Cardiac fibroblast (primary cell): ENCODE results near the gene FAM43A.
A peak's percentile ranks its signal among the peaks of the same experiment; 100 is the strongest.

Experiments used
- DNase-seq, 2 donors: peaks; one replicate each; pipeline versions ENCODE4 v3.0.0 to v3.0.0-alpha.2; 2010; ENCODE audit warnings: low read depth in 2 of 2
- H3K4me3 ChIP-seq, 2 donors: replicated peaks in 1 of 2; 1 replicate in 1 of 2; 2 replicates in 1 of 2; pipeline ENCODE4 v1.5.1; 2011; ENCODE audit warnings: low read depth in 2 of 2, low read length in 2 of 2, mild to moderate bottlenecking in 2 of 2, moderate library complexity in 1 of 2
- CTCF ChIP-seq: IDR thresholded peaks from one replicate; pipeline ENCODE4 v1.5.1; 2011; ENCODE audit warnings: low read depth, mild to moderate bottlenecking, low read length, inconsistent platforms

FAM43A gene

GRCh38 chr3:194675081-194675640 lies 10.5 kb upstream of the FAM43A start:
- TF ChIP-seq CTCF: no peak
- no peak overlapping the region for H3K4me3 ChIP-seq
- peak in 1 of 2 donors; percentile 17 for DNase-seq

GRCh38 chr3:194675680-194676079 lies 10.0 kb upstream of the FAM43A start:
- no peak overlapping the region for H3K4me3 ChIP-seq
- TF ChIP-seq CTCF: no peak
- DNase-seq: peak in 1 of 2 donors; percentile 24

- H3K4me3 ChIP-seq: no peak overlapping the region
- no peak for TF ChIP-seq CTCF
- DNase-seq: no peak
Observed at GRCh38 chr3:194676471-194676870, 9.2 kb upstream of the FAM43A start.

DNA sequence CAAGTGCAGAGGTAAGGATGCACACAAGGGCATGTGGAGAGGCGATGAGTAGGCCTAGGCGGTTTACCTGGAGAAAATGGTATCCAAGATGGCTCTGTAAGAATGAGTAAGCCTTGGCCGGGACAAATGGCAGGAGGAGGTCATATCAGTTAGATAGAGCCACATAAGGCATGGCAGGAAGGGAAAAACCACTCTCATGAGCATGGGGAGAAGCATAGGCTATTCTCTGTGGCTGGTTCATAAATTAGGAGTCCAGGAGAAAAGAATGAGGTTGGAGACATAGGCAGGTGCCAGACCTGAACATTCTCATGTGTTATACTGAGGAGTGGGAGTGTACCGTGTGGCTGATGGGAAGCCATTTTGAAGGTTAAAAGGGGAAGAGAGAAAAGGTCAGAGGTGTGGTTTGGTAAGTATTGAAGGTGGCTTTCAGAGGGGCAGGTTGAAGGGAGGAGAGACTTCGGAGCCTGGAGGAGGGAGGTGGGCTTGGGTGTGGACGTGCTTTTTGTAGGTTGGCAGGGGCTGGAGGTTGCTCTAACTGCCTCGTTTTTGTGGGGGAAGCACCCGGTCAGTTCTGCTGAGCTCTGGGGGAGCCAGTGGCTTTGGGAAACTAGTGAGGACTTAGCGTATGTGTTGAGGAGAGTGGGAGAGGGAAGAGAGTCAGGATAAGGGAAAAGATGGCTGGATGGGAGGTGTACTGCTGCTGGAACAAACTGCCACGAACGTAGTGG lies 4.6 kb upstream of the FAM43A start:
- no peak for TF ChIP-seq CTCF
- no peak overlapping the region for H3K4me3 ChIP-seq
- no peak for DNase-seq

DNA sequence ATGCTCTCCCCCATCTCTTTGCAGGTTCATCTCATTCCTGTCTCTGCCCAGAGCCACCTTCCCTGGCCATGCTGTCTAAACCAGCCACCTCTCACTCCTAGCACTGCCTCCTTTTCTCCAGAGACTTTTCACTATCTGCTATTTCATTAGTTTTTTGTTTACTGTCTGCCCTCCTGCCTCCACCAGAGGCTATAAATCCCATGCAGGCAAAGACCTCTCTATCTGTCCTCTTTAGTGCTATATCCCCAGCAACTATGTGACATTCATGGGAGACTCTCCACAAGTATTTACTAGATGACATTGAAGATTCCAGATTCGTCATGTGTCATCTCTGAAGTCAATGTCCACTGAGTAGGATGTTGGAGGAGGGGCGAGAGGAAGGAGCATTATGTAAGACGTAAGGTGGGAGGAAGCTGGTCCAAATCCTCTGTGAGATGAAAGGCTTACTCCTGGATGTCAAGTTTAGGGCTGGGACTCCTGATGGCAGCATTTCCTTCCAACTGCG lies 3.4 kb upstream of the FAM43A start:
- H3K4me3 ChIP-seq: no peak overlapping the region
- TF ChIP-seq CTCF: no peak
- DNase-seq: no peak

DNA sequence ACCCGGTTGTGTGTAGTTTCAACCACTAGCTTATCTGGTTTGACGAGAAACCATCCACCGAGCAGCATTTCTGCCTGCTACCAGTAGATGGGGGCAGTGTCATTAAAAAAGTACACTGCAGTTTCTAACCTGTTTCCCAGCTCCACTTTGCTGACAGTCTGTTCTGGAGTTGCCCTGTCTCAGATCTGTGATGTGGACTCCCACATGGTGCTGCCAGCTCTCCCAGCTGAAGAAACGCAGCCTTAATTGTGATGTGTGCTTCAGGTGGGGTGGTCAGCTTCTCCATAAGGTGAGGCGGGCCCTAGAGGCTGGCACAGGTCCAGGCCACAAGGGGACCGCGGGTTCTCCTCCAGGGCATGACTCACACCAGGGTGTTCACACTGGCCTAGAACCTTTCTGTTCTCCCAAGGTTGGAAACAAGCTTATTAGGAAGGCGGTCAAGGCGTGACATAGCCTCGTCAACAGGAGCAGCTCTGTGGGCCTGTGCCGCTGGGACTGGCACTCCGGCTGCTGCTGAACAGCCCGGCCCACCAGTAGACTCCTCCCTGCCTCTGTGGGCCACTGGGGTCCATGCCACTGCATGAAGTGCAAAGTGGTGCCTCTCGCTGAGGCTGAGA lies 2.9 kb upstream of the FAM43A start:
- H3K4me3 ChIP-seq: no peak overlapping the region
- peak; percentile 81 for TF ChIP-seq CTCF
- DNase-seq: peak; percentile 91 to 92
